HS-5 (cell line): ENCODE data around the gene ITGBL1.

Experiments used
- DNase-seq: peaks from one replicate; pipeline ENCODE4 v3.0.0-alpha.2; 2012; ENCODE audit warnings: low read depth

ITGBL1 gene

GRCh38 chr13:101453784-101454201 is 1.3 kb downstream of the ITGBL1 start:
- no peak for DNase-seq

- no peak for DNase-seq
Observed at GRCh38 chr13:101454767-101455166, 2.3 kb downstream of the ITGBL1 start.

- peak; percentile 61 for DNase-seq
Observed at GRCh38 chr13:101455863-101456262, 3.4 kb downstream of the ITGBL1 start.

GRCh38 chr13:101457176-101457575 is 4.7 kb downstream of the ITGBL1 start:
- no peak for DNase-seq

GRCh38 chr13:101465877-101466276 is 13.4 kb downstream of the ITGBL1 start:
- DNase-seq = no peak

GRCh38 chr13:101467415-101467814 is 14.9 kb downstream of the ITGBL1 start:
- no peak for DNase-seq

GRCh38 chr13:101473458-101473857 is 21.0 kb downstream of the ITGBL1 start:
- no peak for DNase-seq

- DNase-seq = no peak
Observed at GRCh38 chr13:101474419-101474957, 22.0 kb downstream of the ITGBL1 start.

GRCh38 chr13:101475536-101475935 is 23.1 kb downstream of the ITGBL1 start:
- DNase-seq = no peak

- no peak for DNase-seq
Observed at GRCh38 chr13:101481421-101481820, 28.9 kb downstream of the ITGBL1 start.

- DNase-seq = no peak
Observed at GRCh38 chr13:101486708-101487437, 34.4 kb downstream of the ITGBL1 start.

- DNase-seq = no peak
Observed at GRCh38 chr13:101487438-101487830, 35.0 kb downstream of the ITGBL1 start.

GRCh38 chr13:101488734-101489133 is 36.3 kb downstream of the ITGBL1 start:
- no peak for DNase-seq

GRCh38 chr13:101489643-101490405 is 37.3 kb downstream of the ITGBL1 start:
- no peak for DNase-seq

GRCh38 chr13:101490406-101491015 is 38.0 kb downstream of the ITGBL1 start:
- no peak for DNase-seq

GRCh38 chr13:101492251-101492910 is 39.9 kb downstream of the ITGBL1 start:
- no peak for DNase-seq

- no peak for DNase-seq
Observed at GRCh38 chr13:101493541-101493940, 41.1 kb downstream of the ITGBL1 start.

GRCh38 chr13:101499406-101499805 is 46.9 kb downstream of the ITGBL1 start:
- DNase-seq = no peak

GRCh38 chr13:101502618-101503017 is 50.1 kb downstream of the ITGBL1 start:
- no peak for DNase-seq

GRCh38 chr13:101511161-101511560 is 58.7 kb downstream of the ITGBL1 start:
- no peak for DNase-seq

- DNase-seq = no peak
Observed at GRCh38 chr13:101511766-101512165, 59.3 kb downstream of the ITGBL1 start.

- DNase-seq = no peak
Observed at GRCh38 chr13:101512650-101513049, 60.2 kb downstream of the ITGBL1 start.
